ENCODE measurements around the gene RGL3. TPM values are rescaled to one million over a fixed set of nuclear protein-coding genes. Genes with fewer than 3 reads are reported as not detected.

The RGL3 gene
- total and polyA plus RNA-seq, 9 of the 15 experiments (the other 6 are each of a cell fraction or from before 2014, with no cell fraction given): 0.12 to 0.61 (median 0.32) TPM; not detected in 4

DNA sequence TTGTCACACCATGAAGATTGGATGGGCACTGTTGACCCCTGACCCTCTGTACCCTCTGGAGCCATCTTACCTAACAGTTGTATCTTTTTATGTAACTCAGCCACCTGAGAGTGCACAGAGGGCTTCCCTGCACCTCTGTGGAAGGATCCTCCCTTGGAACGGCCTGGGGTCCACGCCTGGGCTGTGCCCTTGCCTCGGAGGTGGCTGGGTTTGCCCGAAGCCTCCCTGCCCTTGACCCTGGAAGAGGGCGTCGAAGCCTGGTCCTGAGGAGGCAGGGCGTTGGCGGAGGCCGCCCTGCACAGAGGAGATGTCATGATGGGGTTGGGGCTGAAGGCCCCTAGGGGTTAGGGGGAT is 15.6 kb upstream of the RGL3 start:
- intact Hi-C loops (cut with micrococcal nuclease): loop anchor here (1.0 to 2.0 kb wide), 2 partner anchors 50 to 60 kb away; partner anchors contain the start of genes EPOR and SWSAP1
- peak overlapping the region; percentile 98 for H2AFZ ChIP-seq (ENCODE audit: low read depth, low read length)
- H3K9ac ChIP-seq (ENCODE audit: insufficient read depth in 1 of 2, low read depth in 2 of 2, low read length in 2 of 2): peak overlapping the region; percentile 40 to 95
- H3K27me3 ChIP-seq (ENCODE audit: control insufficient read depth in 2 of 2, insufficient read depth in 2 of 2, low read length in 2 of 2): no peaks in the 10 kb centered on the region
- DNase-seq (ENCODE audit: extremely low read depth in 1 of 4, low spot score in 3 of 4) (no peak), ATAC-seq (peak; percentile 10), FAIRE-seq (no peak)
- no TSS peak for BruUV-seq (replicated peaks)
- under 1% methylated on average over 9 of the region's 9 CpGs for WGBS (ENCODE audit: insufficient coverage, low coverage, missing lambda C conversion rate)
- peak overlapping the region; percentile 65 for H3K4me3 ChIP-seq
- no peaks in the 10 kb centered on the region for H4K20me1 ChIP-seq (replicated peaks; ENCODE audit: control insufficient read depth, insufficient read depth, low read length)
- peaks cover 30% of the 10 kb centered on the region for H3K36me3 ChIP-seq (ENCODE audit: control insufficient read depth, insufficient read depth, low read length)
- H3K9me3 ChIP-seq (replicated peaks; ENCODE audit: control insufficient read depth, insufficient read depth, low read depth, low read length): no peaks in the 10 kb centered on the region
- peaks cover 20% of the 10 kb centered on the region for H3K79me2 ChIP-seq (ENCODE audit: control insufficient read depth, insufficient read depth, low read length)
- H3K4me1 ChIP-seq (replicated peaks in 1 of 2; ENCODE audit: control insufficient read depth in 2 of 2, insufficient read depth in 2 of 2, low read length in 2 of 2): peaks cover 11 to 22% of the 10 kb centered on the region in 2 experiments; a peak in 4 of 5 replicates
- ChIA-PET POLR2A (interaction anchor here (0.6 to 1.4 kb wide), 6 partner anchors 17 to 505 kb away, joined by 3 to 6 read pairs (median 3); no protein-coding TSS in a partner anchor), CTCF (ENCODE audit: low intra/inter-chr PET ratio) (interaction anchor here (0.7 kb wide), 1 partner anchor 203 kb away, joined by 3 read pairs; no protein-coding TSS in a partner anchor)
- H3K4me2 ChIP-seq (ENCODE audit: insufficient read depth, low read length): peak overlapping the region; percentile 92
- H3K9me1 ChIP-seq (ENCODE audit: control insufficient read depth, insufficient read depth, low read length): peaks cover 5% of the 10 kb centered on the region
- in situ Hi-C loops (cut with MboI): loop anchor here (5.0 kb wide), 1 partner anchor 137 kb away; the partner anchor contains the start of gene TSPAN16
- H3K27ac ChIP-seq (ENCODE audit: extremely low read depth, low read depth, low read length): peak overlapping the region; percentile 19; the same call in 1 of the 3 replicates
- peak; percentile 75; the same call in 1 of the 2 replicates for TF ChIP-seq NR4A1 (CRISPR knock-in tag; IDR thresholded peaks at IDR 0.05)
- TF ChIP-seq NR4A1 (tag; IDR thresholded peaks at IDR 0.05): no peak
- TF ChIP-seq DIDO1 (tag; IDR thresholded peaks at IDR 0.05; ENCODE audit: low read depth): no peak
- no peak for TF ChIP-seq FIP1L1 (IDR thresholded peaks at IDR 0.05; ENCODE audit: low read depth, low read length, poor library complexity, severe bottlenecking)
- 0 out of 2 replicates have a peak, but pooled peaks have one; percentile 47 for TF ChIP-seq FOXP1 (CRISPR knock-in tag; IDR thresholded peaks at IDR 0.05)
- no peak for TF ChIP-seq PCBP1 (IDR thresholded peaks at IDR 0.05; ENCODE audit: low read depth, low read length, poor library complexity, severe bottlenecking)
- TF ChIP-seq, protein P1, sequence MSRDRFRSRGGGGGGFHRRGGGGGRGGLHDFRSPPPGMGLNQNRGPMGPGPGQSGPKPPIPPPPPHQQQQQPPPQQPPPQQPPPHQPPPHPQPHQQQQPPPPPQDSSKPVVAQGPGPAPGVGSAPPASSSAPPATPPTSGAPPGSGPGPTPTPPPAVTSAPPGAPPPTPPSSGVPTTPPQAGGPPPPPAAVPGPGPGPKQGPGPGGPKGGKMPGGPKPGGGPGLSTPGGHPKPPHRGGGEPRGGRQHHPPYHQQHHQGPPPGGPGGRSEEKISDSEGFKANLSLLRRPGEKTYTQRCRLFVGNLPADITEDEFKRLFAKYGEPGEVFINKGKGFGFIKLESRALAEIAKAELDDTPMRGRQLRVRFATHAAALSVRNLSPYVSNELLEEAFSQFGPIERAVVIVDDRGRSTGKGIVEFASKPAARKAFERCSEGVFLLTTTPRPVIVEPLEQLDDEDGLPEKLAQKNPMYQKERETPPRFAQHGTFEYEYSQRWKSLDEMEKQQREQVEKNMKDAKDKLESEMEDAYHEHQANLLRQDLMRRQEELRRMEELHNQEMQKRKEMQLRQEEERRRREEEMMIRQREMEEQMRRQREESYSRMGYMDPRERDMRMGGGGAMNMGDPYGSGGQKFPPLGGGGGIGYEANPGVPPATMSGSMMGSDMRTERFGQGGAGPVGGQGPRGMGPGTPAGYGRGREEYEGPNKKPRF (IDR thresholded peaks at IDR 0.05; ENCODE audit: low read depth, low read length): no peak
- no peak for TF ChIP-seq TCFL5 (CRISPR knock-in tag; conservative IDR thresholded peaks at IDR 0.05)
- TF ChIP-seq FOXJ2 (tag; IDR thresholded peaks at IDR 0.05): no peak
- TF ChIP-seq NR3C1 (CRISPR knock-in tag; IDR thresholded peaks at IDR 0.05): no peak
- TF ChIP-seq NR2C1 (IDR thresholded peaks at IDR 0.05): no peak
- TF ChIP-seq NR2C1 (tag; IDR thresholded peaks at IDR 0.05): 0 out of 2 replicates have a peak, but pooled peaks have one; percentile 27
- TF ChIP-seq HEY1 (CRISPR knock-in tag; IDR thresholded peaks at IDR 0.05; ENCODE audit: borderline replicate concordance): no peak
- no peak for TF ChIP-seq FOXJ3 (CRISPR knock-in tag; IDR thresholded peaks at IDR 0.05)
- TF ChIP-seq ZNF77 (CRISPR knock-in tag; IDR thresholded peaks at IDR 0.05): no peak
- TF ChIP-seq ZNF584 (CRISPR knock-in tag; IDR thresholded peaks at IDR 0.05; ENCODE audit: low read depth): 0 out of 2 replicates have a peak, but pooled peaks have one; percentile 4
- no peak for TF ChIP-seq FOXM1 (IDR thresholded peaks at IDR 0.05; ENCODE audit: low read depth)
- TF ChIP-seq FOXM1 (CRISPR knock-in tag; IDR thresholded peaks at IDR 0.05; ENCODE audit: low read depth): no peak
- TF ChIP-seq PML (IDR thresholded peaks at IDR 0.05; ENCODE audit: low read length): no peak
- no peak for TF ChIP-seq MEIS2 (IDR thresholded peaks at IDR 0.05; ENCODE audit: partially characterized antibody)
- TF ChIP-seq, protein P2, sequence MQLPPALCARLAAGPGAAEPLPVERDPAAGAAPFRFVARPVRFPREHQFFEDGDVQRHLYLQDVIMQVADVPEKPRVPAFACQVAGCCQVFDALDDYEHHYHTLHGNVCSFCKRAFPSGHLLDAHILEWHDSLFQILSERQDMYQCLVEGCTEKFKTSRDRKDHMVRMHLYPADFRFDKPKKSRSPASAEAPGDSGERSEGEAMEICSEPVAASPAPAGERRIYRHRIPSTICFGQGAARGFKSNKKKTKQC (CRISPR knock-in tag; IDR thresholded peaks at IDR 0.05): 0 out of 2 replicates have a peak, but pooled peaks have one; percentile 41
- TF ChIP-seq PTTG1 (tag; IDR thresholded peaks at IDR 0.05; ENCODE audit: low read depth): no peak
